CD4-positive, alpha-beta T cell treated with Interleukin-4 for 4 hours (primary cell): ENCODE measurements around the gene SPTLC3.

Experiments
- DNase-seq: peaks from one replicate; pipeline ENCODE4 v3.0.0-alpha.2; 2020

SPTLC3 gene

GRCh38 chr20:13205425-13205824, 196.7 kb downstream of the SPTLC3 start:
- no peak for DNase-seq

- DNase-seq, result no peak
Measured at GRCh38 chr20:13205848-13206434, 197.2 kb downstream of the SPTLC3 start.

DNA sequence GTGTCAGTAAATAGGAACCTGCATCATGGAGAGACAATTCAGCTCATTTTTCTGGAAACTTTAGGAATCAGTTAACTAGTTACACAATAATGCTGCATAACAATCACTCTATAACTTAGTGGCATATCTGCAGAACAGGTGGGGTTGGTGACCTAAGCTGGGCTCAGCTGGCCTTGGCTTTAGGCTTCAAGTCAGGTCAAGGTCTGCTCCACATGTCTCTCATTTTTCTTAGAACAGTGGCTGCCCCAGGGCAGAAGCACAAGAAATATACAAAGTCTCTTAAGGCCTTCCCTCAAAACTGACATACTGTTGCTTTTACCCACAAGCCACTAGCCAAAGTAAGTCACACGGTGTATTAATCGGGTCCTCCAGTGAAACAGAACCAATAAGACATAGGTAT, 198.2 kb downstream of the SPTLC3 start:
- DNase-seq, result no peak

DNA sequence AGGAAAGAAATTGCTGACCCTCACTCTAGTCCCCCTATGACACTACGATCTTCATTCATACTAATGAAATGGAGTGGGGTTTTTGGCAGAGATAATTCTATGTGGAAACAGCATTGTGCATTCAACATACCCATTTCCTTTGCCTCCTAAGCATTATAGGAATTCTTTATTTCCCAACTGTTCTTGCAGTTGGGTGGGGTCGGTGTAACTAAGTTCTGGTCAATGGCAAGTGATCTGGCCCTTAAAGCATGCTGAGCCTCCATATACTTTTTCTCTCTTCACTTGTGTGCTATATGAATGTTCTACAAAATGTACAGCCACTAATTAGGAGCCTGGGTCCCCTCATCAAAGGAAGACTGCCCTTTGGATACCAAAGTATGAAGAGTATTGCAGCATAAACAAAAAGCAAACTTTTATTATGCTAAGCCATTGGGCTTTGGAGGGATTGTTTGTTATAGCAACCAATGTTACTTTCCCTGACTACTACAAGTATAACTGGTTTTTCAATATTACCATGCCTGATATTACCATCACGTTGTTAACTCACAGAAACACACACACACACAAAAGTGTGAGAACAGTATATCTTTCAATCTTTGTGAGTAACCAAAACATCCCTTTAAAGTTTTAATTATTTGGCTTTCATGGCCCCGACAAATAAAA, 203.3 kb downstream of the SPTLC3 start:
- DNase-seq, result no peak

GRCh38 chr20:13212750-13213149, 204.0 kb downstream of the SPTLC3 start:
- no peak for DNase-seq

DNA sequence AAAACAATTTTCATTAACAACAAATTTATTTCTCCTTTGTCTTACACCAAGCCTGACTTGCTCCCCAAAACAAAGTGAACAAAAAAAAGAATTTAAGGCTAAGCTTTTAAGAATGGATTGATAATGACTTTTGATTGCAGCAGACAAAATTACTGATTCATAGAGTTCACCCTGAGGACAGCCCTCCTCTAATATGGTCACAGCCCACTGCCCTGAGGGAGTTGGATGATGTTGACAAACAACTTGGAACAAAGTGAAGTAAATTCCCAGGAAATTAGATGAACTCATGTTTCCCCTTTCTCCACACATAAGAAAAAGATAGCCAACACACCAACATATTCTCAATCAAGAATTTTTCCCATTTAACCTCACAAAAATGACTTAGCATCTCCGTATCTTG, 204.6 kb downstream of the SPTLC3 start:
- no peak for DNase-seq

GRCh38 chr20:13216533-13216932, 207.8 kb downstream of the SPTLC3 start:
- no peak for DNase-seq
